ENCODE results near the gene ERBIN.
"Not testable (repeated sequence)": the region's sequence is repeated elsewhere in the genome, so short reads cannot be mapped to it uniquely, and the experiment has no call there.

ERBIN gene

DNA sequence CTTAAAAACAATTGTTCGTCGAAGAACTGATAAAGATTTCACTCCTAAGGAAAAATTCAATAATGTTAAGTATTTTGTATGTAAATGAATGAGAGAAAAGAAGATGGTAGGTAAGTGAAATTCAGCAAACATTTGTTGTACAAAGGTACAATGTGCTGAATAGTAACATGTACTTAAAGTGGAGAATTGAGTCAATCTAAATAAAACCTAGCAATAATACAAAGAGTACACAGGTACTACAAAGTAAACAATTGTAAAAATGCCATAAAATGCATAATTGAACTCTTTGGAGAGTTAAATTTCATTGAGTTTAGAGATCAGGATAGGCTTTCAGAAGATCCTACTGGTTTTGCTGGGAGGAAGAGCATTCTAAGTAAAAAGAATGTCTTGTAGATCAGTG, 82.9 kb downstream of the ERBIN start:
- no peak for DNase-seq

- DNase-seq: no peak
These were observed 84.1 kb downstream of the ERBIN start for GRCh38 chr5:66010476-66010875.

DNA sequence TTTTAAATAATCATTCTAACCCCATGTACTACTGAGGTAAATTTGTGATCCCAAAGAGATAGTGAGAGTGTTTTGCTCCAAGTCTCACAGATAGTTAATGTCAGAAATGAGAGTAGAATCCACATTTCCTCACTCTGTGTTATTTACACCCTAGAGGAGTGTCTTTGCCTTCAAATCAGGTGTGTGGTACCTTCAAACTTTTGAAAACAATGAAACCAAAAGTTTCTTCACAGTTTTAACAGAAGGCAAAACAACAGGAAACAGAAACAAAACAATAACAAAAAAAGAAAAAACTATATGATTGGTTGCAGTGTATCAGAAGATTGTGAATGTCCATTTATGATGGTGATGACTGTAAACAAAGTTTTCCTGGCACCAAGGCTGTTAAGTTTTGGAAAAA, 85.9 kb downstream of the ERBIN start:
- no peak for DNase-seq

- no peak for DNase-seq
These were observed 87.0 kb downstream of the ERBIN start for GRCh38 chr5:66013397-66013796.

GRCh38 chr5:66013906-66014305, 87.5 kb downstream of the ERBIN start:
- no peak for DNase-seq

DNA sequence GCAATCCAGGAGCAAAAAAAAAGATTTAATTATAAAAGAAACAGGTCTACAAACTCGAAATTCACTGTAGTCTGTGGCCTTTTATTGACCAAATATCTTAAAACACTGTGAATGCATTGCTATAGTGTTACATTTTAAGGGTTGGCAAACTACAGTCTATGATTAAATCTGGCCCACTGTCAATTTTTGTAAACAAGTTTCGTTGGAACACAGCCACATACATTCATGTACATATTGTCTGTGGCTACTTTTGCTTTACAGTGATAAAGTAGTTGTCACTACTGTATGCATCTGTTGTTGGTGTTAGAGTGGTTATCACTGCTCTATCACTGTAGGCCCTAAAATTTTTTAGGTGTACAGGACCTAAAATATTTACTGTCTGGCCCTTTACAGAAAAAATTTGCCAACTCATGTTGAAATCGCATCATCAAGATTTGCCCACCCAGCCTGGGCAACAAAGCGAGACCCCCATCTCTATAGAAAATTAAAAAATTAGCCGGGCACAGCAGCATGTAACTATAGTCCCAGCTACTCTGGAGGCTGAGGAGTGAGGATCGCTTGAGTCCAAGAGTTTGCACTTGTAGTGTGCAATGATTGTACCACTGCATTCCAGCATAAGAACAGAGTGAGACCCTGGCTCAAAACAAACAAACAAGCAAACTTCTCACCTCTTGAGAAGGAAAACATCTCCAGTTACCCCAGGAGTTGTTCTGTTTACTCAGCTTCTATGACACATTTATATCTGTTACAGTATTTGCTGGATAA, 89.0 kb downstream of the ERBIN start:
- no peak for DNase-seq

DNA sequence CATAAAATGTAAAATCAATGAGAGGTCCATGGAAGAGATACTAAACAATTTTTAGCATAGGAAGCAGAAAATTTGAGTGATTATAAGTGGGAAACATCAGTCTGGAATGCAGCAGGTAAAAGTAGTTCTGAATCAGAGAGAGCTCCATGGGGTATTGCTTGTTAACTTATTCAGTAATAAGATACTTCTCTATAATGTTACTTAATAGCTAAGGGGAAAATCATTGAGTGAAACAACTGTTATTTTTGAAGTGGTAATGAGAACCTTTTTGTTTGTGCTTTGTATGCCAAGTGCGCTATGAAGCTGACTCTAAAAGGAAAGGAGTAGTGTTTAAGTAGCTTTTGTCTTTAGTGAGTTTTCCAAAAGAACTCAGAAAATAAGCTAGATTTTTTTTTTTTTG, 95.2 kb downstream of the ERBIN start:
- no peak for DNase-seq

DNA sequence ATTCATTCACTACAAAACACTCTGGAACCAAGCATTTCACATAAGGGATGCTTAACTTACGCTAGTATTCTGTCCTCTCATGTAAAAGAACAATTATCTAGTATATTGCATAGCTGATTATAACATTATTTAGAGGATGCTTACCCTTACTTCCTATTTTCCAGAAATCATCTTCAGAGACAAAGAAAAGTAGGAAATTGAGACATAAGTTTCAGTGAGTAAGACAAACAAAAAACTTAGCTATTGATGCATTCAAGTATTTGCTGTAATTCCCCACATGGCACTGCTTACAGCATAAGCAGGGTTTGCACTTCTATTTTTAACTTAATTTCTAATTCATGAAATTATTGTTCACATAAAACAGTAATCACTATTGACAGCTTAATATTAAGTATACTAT, 112.9 kb downstream of the ERBIN start:
- no peak for DNase-seq

GRCh38 chr5:66039701-66040100, 113.3 kb downstream of the ERBIN start:
- no peak for DNase-seq

DNA sequence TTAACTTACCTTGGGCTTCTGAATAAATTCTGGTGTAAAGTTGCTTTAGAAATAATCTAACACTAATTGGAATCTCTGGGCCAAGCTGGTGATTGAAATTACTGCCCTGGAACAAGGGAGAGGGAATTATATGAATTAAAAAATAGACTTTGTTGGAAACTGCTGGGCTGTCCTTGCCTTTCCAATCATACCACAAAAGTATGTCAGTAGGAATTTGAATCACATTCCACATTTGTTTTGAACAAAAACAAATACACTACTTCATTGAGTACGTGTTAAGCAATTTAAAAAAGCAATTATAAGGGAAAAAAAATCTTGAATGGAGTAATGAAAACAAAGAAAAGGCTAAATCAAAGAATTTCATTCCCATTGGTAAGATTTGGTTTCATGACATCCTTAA, 115.3 kb downstream of the ERBIN start:
- no peak for DNase-seq

GRCh38 chr5:66057239-66057638, 130.9 kb downstream of the ERBIN start:
- no peak for DNase-seq

- not testable (repeated sequence) for DNase-seq
These were observed 134.9 kb downstream of the ERBIN start for GRCh38 chr5:66061320-66061719.

- not testable (repeated sequence) for DNase-seq
These were observed 136.7 kb downstream of the ERBIN start for GRCh38 chr5:66063061-66063460.

GRCh38 chr5:66066826-66067225, 140.5 kb downstream of the ERBIN start:
- no peak for DNase-seq

GRCh38 chr5:66072031-66072430, 145.7 kb downstream of the ERBIN start:
- DNase-seq: no peak

- DNase-seq: no peak
These were observed 148.5 kb downstream of the ERBIN start for GRCh38 chr5:66074901-66075300.

- DNase-seq: no peak
These were observed 154.3 kb downstream of the ERBIN start for GRCh38 chr5:66080664-66081063.

GRCh38 chr5:66089384-66089783, 163.0 kb downstream of the ERBIN start:
- no peak for DNase-seq

DNA sequence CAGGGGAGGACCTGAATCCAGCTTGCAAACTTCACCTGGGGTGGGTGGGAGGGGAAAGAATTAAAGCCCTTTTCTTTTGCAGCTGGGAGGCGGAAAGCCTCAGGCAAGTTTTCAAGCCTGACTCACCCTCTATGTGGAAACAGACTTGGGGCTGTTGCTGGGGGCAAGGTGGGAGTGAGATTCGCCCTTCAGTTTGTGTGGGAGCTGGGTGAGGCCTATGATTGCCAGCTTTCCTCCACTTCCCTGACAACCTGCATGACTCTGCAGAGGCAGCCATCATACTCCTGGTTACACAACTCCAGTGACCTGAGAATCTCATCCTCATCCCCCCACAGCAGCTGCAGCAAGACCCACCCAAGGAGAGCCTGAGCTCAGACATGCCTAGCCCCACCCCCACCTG, 174.5 kb downstream of the ERBIN start:
- DNase-seq: no peak

DNA sequence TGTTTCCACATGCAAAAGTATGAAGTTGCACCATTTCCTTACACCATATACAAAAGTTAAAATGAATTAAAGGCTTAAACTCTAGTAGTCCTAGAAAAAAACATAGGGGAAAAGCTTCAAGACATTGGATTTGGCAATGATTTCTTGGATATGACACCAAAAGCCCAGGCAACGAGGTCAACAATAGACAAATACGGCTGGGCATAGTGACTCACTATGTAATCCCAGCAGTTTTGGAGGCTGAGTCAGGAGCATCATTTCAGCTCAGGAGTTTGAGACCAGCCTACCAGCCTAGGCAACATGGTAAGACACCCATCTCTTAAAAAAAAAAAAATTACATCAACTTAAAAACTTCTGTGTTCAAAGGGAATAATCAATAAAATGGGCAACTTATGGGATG, 186.8 kb downstream of the ERBIN start:
- DNase-seq: no peak

DNA sequence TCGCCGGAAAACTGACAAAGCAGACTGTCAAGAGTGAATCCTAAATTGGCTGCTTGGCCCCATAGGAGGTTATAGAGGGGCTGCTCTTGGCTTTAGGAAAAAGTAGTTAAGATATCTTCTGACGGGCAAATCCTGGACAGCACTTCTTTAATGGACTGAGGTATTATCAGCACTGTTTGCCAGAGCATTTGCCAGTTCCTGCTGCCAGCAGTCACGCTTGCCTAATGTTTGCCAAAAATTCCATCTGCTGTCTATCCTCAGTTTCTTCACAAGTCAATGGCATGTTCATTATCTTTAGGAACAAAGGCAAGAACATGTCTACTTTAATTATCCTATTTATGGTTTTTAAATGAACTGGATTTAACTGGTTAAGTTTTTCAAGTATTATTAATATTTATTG, 191.9 kb downstream of the ERBIN start:
- DNase-seq: no peak

DNA sequence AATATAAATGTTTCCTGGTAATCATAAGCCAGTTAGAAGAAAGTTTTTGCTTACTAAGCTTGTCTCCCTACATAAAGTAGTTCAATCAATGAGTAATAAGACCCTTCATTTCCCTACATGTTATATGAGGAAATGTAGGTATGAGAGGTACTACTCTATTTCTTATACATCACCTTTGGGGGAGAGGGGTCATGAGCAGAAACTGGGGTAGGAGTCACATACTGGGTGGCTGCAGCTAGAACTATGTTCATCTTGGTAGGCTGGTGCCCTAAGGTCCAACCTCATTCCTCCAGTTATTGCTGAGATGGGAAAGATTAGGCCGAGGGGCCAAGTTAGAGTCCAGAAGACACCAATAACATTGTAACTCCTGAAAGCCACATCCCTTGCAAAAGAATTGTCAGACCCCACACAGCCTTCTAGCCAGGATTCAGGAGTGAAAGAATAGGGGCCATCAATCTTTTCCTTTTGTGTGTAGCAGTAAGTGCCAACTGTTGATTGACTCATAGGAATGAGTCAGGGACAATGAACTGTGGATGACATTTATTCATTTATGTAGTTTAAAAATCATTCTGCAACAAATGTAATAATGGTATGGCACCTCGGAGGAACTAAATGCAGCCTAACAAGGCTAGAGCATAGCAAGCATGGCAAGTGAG, 196.1 kb downstream of the ERBIN start:
- DNase-seq: no peak

DNA sequence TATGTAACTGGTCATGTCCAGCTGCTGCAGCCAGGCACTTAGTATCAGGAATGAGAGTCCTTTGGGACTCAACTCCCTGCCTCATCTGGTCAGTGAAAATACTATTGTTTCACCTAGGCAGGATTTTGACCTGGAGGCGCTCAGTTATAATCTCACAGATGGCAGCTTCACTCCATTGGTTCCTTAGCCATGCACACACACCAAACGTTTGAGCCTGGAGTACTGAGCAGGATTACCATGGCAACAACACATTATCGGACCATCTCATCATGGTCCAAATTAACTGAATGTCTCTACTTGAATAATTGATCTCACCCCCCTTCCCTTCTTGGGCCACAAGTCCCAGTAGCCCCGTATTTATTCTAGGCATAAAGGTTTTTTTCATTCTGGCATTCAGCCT, 202.8 kb downstream of the ERBIN start:
- DNase-seq: no peak

- no peak for DNase-seq
These were observed 204.1 kb downstream of the ERBIN start for GRCh38 chr5:66130493-66130892.
